Heart right ventricle (tissue), 16 donors: ENCODE data around the gene ACAA2. TPM values are rescaled to one million over a fixed set of nuclear protein-coding genes. Genes with fewer than 3 reads are reported as not detected.

Experiments
- ATAC-seq, 8 donors: fragments of 200-7000 bp; cut with Tn5 transposase; one replicate each; pipeline ENCODE4 v1.9.1; 2020; ENCODE audit warnings: mild to moderate bottlenecking in 8 of 8, moderate library complexity in 8 of 8, moderate number of reproducible peaks in 1 of 8
- DNase-seq, 2 donors: peaks; one replicate each; pipeline ENCODE4 v3.0.0-alpha.2; 2020
- H3K27ac ChIP-seq, 10 donors: fragments of 200-600 bp; sonication (generic) in 2 of 10; one replicate each; pipeline versions ENCODE4 v1.5.0 to v1.8.0; 2020 to 2022; ENCODE audit warnings: mild to moderate bottlenecking in 3 of 10
- H3K27me3 ChIP-seq, 7 donors: fragments of 200-600 bp; one replicate each; pipeline ENCODE4 v1.8.0; 2021 to 2022; ENCODE audit warnings: mild to moderate bottlenecking in 2 of 7
- H3K36me3 ChIP-seq, 9 donors: fragments of 200-600 bp; sonication (generic) in 1 of 9; one replicate each; pipeline versions ENCODE4 v1.5.0 to v1.8.0; 2020 to 2022; ENCODE audit warnings: mild to moderate bottlenecking in 2 of 9
- H3K4me1 ChIP-seq, 9 donors: fragments of 200-600 bp; sonication (generic) in 1 of 9; one replicate each; pipeline versions ENCODE4 v1.5.0 to v1.8.0; 2020 to 2022; ENCODE audit warnings: mild to moderate bottlenecking in 4 of 9
- H3K4me3 ChIP-seq, 10 donors: fragments of 200-600 bp; sonication (generic) in 2 of 10; one replicate each; pipeline versions ENCODE4 v1.5.0 to v1.8.0; 2020 to 2022; ENCODE audit warnings: mild to moderate bottlenecking in 7 of 10, moderate library complexity in 2 of 10
- H3K9me3 ChIP-seq, 11 donors: fragments of 200-600 bp in 10 of 11; sonication (generic) in 2 of 11; one replicate each; pipeline versions ENCODE4 v1.5.0 to v1.8.0; 2013 to 2022; ENCODE audit warnings: mild to moderate bottlenecking in 2 of 11, control low read depth in 1 of 11, moderate library complexity in 1 of 11
- CTCF ChIP-seq, 9 donors: fragments of 200-600 bp; sonication (generic) in 2 of 9; IDR thresholded peaks; one replicate each; pipeline versions ENCODE4 v1.5.0 to v1.8.0; 2021 to 2022; ENCODE audit warnings: antibody characterized with exemption in 9 of 9, mild to moderate bottlenecking in 5 of 9, moderate library complexity in 1 of 9
- WGBS, 2 donors: extraction: QIAGEN DNeasy Blood & Tissue Kit; methylation state at CpG; one replicate each; pipeline ENCODE4 v1.1.7; 2013; ENCODE audit warnings: inconsistent platforms in 1 of 2; 5-methylcytosine and 5-hydroxymethylcytosine counted together
- intact Hi-C, 10 donors: fragments of 100-400 bp; cut with DNase I; formaldehyde crosslinking; loops; one replicate each; pipeline versions ENCODE4 v1.11.1 to v1.14.2; 2022
- polyA plus RNA-seq, 2 donors: library from polyadenylated mRNA; stranded (reverse); fragments of 200-250 nt; gene quantifications; one replicate each; pipeline ENCODE4 v1.2.3, GENCODE V29; 2013
- total RNA-seq, 10 donors: library from RNA; stranded (reverse); fragmentation: NEBNext Ultra II Directional in 3 of 10; extraction: Animal tissue kit (Norgen Biotek cat#: 25700) in 3 of 10; gene quantifications; one replicate each; pipeline versions ENCODE4 v1.2.1 to v1.2.4, GENCODE V29; 2021 to 2023
- donor health status: Arrhythmogenic right ventricular cardiomyopathy.
- donor health status: ischemic (EF 13 %, LVEDD 7.1; RV severe dilation, severe dysfunction).
- donor health status: healthy with polysubstance abuse.
- donor health status: DM: no; HTN: yes; CAD: no.
- donor health status: DM: no; HTN: no; CAD: no.
- donor health status: ischemic (EF 25% LVEDD 6.9; RV normal size, moderate dysfunction).
- donor health status: ischemic (EF 25% LVEDD 5.7; RV mildly dilated, moderate dysfunction).
- donor health status: healthy.
- donor health status: DM: yes; HTN: yes; CAD: no.
- donor health status: Ischemic cardiomyopathy.
- donor health status: ischemic (EF 35%, LVEDD 5.7; RV mildly dilated, moderate dysfunction).
- donor health status: nonischemic (EF 11% LVEDD 7.7; RV severe dilation, severe dysfunction).
- donor health status: DM: yes; HTN: yes; CAD: no.
- donor health status: PGD.
- donor health status: ischemic (EF 29% LVEDD 5.4; RV normal size, mild dysfunction).
- donor health status: nonischemic (EF 23%, LVEDD 6.1; RV moderate dilation, normal function).

The ACAA2 gene
- total and polyA plus RNA-seq, 12 donors = 46.7 to 377 (median 247) TPM

DNA sequence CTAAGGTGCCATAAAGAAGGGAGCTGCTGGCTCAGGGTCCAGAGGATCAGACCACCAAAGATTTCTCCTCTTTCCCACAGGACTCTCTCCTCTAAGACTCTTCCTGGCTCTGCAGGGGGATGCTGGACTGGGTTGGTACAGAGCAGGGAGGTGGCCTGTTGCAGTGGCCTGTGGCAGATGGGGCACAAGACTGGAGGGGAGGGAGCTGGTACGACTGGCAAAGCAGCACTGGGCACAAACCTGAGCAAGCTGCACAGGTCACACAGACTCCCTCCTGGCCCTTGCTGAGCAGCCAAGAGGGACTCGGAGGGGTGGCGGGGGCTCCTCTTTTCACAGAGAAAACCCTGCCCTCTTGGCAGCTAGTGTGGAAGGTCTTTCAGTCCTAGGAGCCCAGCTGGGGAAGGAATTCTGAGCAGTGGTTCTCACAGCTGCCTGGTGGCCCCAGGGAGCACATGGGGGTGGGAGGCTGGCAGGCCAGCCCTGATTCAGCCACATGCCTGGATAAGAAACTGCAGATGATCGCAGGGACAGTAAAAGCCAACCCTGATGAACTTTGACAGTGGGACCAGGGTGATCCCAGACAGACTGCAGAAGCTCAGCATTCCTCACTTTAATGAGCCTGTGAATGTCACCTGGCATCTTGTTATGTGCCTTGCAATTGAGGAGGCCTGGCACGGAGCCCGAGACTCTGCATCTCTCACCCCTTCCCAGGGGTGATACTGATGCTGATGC, 32.5 kb upstream of the ACAA2 start:
- ATAC-seq = peak in 7 of 8 donors; percentile 36 to 62 (median 48)
- peaks cover 0 to 25% (median 4%) of the 10 kb centered on the region in 7 donors for H3K27me3 ChIP-seq
- H3K9me3 ChIP-seq = no peaks in the 10 kb centered on the region
- WGBS, 2 donors = 61 to 66% methylated on average over 6 of the region's 6 CpGs
- H3K36me3 ChIP-seq = no peaks in the 10 kb centered on the region
- H3K27ac ChIP-seq = no peak overlapping the region
- TF ChIP-seq CTCF (IDR thresholded peaks at IDR 0.05) = no peak
- peaks cover 0 to 6% (median 0%) of the 10 kb centered on the region in 9 donors for H3K4me1 ChIP-seq
- peak in 1 of 2 donors; percentile 27 for DNase-seq
- no peak overlapping the region for H3K4me3 ChIP-seq
- intact Hi-C loops = loop anchor here in 1 of 10 donors (10.0 kb wide), 1 partner anchor 49 kb away; no protein-coding TSS in a partner anchor

DNA sequence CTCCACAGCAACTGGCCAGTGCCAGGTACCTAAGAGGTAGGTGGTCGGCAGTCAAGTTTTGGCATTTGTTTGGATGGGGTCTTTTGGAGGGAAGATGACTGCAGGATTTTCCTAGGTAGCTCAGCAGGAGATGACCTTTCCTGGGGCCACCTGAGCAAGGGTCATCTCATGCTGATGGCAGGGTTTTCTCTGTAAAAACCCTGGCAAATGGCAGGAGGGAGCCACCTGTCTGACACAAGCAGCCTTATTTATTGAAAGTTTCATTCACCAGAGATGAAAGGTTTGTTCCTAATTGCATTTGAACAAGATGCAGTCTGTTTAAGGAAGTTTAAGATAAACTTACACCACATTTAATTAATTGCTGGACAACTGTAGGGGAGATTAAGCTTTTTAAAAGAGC, 31.6 kb upstream of the ACAA2 start:
- Histone ChIP-seq H3K4me3 (no peak overlapping the region), H3K4me1 (peaks cover 0 to 6% (median 0%) of the 10 kb centered on the region in 9 donors), H3K9me3 (no peaks in the 10 kb centered on the region), H3K36me3 (no peaks in the 10 kb centered on the region), H3K27me3 (peaks cover 0 to 20% (median 4%) of the 10 kb centered on the region in 7 donors), H3K27ac (no peak overlapping the region)
- intact Hi-C loops = loop anchor here in 1 of 10 donors (10.0 kb wide), 1 partner anchor 50 kb away; no protein-coding TSS in a partner anchor
- 94 to 100% methylated on average over 1 of the region's 1 CpG for WGBS, 2 donors
- ATAC-seq = no peak
- no peak for DNase-seq
- TF ChIP-seq CTCF (IDR thresholded peaks at IDR 0.05) = no peak

- Histone ChIP-seq H3K4me3 (no peak overlapping the region), H3K4me1 (peaks cover 0 to 6% (median 0%) of the 10 kb centered on the region in 9 donors), H3K27ac (no peak overlapping the region), H3K9me3 (no peaks in the 10 kb centered on the region), H3K36me3 (no peaks in the 10 kb centered on the region), H3K27me3 (peaks cover 0 to 16% (median 4%) of the 10 kb centered on the region in 7 donors)
- intact Hi-C loops = loop anchor here in 1 of 10 donors (10.0 kb wide), 1 partner anchor 51 kb away; no protein-coding TSS in a partner anchor
- DNase-seq (no peak), ATAC-seq (no peak)
- TF ChIP-seq CTCF (IDR thresholded peaks at IDR 0.05) = no peak
- WGBS, 2 donors = 82 to 83% methylated on average over 6 of the region's 6 CpGs
Observed at GRCh38 chr18:49843778-49844625, 30.7 kb upstream of the ACAA2 start.

GRCh38 chr18:49843131-49843530, 29.8 kb upstream of the ACAA2 start:
- Histone ChIP-seq H3K4me3 (no peak overlapping the region), H3K27ac (no peak overlapping the region), H3K27me3 (peaks cover 0 to 12% (median 3%) of the 10 kb centered on the region in 7 donors), H3K36me3 (no peaks in the 10 kb centered on the region), H3K4me1 (peaks cover 0 to 6% (median 0%) of the 10 kb centered on the region in 9 donors), H3K9me3 (no peaks in the 10 kb centered on the region)
- no peak for TF ChIP-seq CTCF (IDR thresholded peaks at IDR 0.05)
- DNase-seq (no peak), ATAC-seq (no peak)
- WGBS, 2 donors = 89 to 91% methylated on average over 10 of the region's 10 CpGs
- intact Hi-C loops = loop anchor here in 1 of 10 donors (10.0 kb wide), 1 partner anchor 52 kb away; no protein-coding TSS in a partner anchor
